Type B pancreatic cell (in vitro differentiated cells): Measurements from ENCODE around the gene B3GALT4. TPM values are rescaled to one million over a fixed set of nuclear protein-coding genes. Genes with fewer than 3 reads are reported as not detected.
"Not testable (repeated sequence)": the region's sequence is repeated elsewhere in the genome, so short reads cannot be mapped to it uniquely, and the experiment has no call there.

Source experiments
- DNase-seq: peaks from one replicate; pipeline ENCODE4 v3.0.0; 2021; ENCODE audit warnings: mixed read lengths; ENCODE audit not compliant: unreplicated experiment; ENCODE audit errors: extremely low spot score
- H3K27ac Mint-ChIP-seq: 2 replicates; pipeline ENCODE4 v1.8.0; 2021; ENCODE audit warnings: mild to moderate bottlenecking, mixed read lengths
- H3K27me3 Mint-ChIP-seq: 2 replicates; pipeline ENCODE4 v1.8.0; 2021; ENCODE audit warnings: mixed read lengths
- H3K36me3 Mint-ChIP-seq: 2 replicates; pipeline ENCODE4 v1.8.0; 2021; ENCODE audit warnings: mixed read lengths
- H3K4me1 Mint-ChIP-seq: one replicate; pipeline ENCODE4 v1.8.0; 2021; ENCODE audit warnings: mixed read lengths; ENCODE audit not compliant: unreplicated experiment
- H3K4me3 Mint-ChIP-seq: 2 replicates; pipeline ENCODE4 v1.8.0; 2021; ENCODE audit warnings: mild to moderate bottlenecking, mixed read lengths
- H3K9me3 Mint-ChIP-seq: 2 replicates; pipeline ENCODE4 v1.8.0; 2021; ENCODE audit warnings: mixed read lengths
- CTCF ChIP-seq: fragments of 200-600 bp; sonication (generic); conservative IDR thresholded peaks from 2 replicates; pipeline ENCODE4 v1.5.0; 2021; ENCODE audit warnings: antibody characterized with exemption, mild to moderate bottlenecking
- total RNA-seq: library from RNA; stranded (reverse); gene quantifications from 2 replicates; pipeline ENCODE4 v1.2.1, GENCODE V29; 2021; ENCODE audit warnings: low replicate concordance

The B3GALT4 gene
- total RNA-seq, 1 donor from 2014 or later: 10.1 TPM

GRCh38 chr6:33272275-33273128 is 4.4 kb upstream of the B3GALT4 start:
- peaks cover 46% of the 10 kb centered on the region for H3K4me1 Mint-ChIP-seq
- H3K9me3 Mint-ChIP-seq: no peaks in the 10 kb centered on the region
- peak overlapping the region; percentile 98 for H3K4me3 Mint-ChIP-seq
- no peaks in the 10 kb centered on the region for H3K27me3 Mint-ChIP-seq
- H3K27ac Mint-ChIP-seq: peak overlapping the region; percentile 100
- peaks cover 39% of the 10 kb centered on the region for H3K36me3 Mint-ChIP-seq
- TF ChIP-seq CTCF: no peak
- no peak for DNase-seq

DNA sequence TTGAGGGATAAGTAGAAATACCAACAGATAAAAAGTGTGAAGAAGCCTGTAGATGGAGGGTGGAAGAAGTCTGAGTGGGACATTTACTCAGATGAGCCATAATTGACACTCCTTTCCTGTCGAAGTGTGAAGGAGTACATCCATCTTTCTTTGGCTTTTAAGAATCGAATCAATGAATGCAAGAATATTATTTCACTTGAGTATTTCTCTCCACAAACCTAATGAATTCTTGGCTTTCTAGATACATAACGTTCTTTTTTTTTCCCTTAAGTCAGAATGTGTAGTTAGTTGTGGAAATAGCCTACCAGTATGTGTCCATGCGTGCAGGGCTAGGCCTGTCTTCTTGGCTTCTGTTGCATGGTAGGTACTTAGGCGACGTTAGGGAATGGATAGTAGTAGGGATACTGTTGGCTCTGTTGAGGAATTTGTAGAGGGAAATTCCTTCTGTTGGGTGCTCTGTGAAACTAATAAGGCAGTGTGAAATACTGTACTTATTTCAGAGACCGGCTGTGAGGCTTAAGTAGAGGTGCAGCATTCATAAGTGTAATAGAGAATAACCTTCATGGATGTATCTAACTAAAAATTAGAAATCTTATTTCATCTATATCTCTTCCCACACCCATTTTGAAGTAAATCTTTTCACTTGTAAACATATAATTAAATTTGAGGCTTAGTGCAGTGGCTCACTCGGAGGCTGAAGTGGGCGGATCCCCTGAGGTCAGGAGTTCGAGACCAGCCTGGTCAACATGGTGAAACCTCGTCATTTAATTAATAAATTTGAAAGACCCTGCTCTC is 3.6 kb upstream of the B3GALT4 start:
- no peaks in the 10 kb centered on the region for H3K9me3 Mint-ChIP-seq
- peak overlapping the region; percentile 98 for H3K4me3 Mint-ChIP-seq
- DNase-seq: no peak
- TF ChIP-seq CTCF: no peak
- H3K27ac Mint-ChIP-seq: peak overlapping the region; percentile 100
- no peaks in the 10 kb centered on the region for H3K27me3 Mint-ChIP-seq
- H3K4me1 Mint-ChIP-seq: peaks cover 46% of the 10 kb centered on the region
- H3K36me3 Mint-ChIP-seq: peaks cover 35% of the 10 kb centered on the region

DNA sequence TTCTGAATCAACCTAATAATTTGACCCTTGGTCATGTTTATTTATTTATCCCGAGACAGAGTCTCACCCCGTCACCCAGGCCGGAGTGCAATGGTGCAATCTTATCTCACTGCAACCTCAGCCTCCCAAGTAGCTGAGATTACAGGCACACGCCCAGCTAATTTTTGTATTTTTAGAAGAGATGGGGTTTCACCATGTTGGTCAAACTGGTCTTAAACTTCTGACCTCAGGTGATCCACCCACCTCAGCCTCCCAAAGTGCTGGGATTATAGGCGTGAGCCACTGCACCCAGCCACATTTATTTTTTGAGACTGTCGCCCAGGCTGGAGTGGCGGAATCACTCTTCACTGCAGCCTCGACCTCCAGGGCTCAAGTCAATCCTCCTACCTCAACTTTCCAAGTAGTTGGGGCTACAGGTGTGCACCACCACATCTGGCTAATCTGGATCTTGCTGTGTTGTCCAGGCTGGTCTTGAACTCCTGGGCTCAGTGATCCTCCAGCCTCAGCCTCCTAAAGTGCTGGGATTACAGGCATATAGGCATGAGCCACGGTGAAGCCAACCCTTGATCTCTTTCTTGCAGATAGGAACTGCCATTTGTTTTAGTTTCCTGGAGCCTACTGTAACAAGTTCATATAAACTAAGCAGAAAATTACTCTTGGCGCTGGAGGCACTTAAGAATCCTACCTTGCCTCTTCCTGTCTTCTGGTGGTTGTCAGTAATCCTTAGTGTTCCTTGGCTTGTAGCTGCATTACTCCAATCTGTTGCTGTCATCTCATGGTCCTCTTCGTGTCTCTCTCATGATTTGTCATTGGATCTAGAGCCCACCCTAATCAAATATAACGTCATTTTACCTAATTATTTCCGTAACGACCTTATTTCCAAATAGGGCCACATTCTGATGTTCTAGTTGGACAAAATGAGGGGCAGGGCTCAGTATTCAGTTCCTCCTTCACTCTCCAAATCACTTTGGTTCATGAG is 2.7 kb upstream of the B3GALT4 start:
- Mint-ChIP-seq H3K27me3 (no peaks in the 10 kb centered on the region), H3K27ac (peak overlapping the region; percentile 100), H3K4me1 (peaks cover 46% of the 10 kb centered on the region), H3K9me3 (no peaks in the 10 kb centered on the region), H3K36me3 (peaks cover 35% of the 10 kb centered on the region), H3K4me3 (peak overlapping the region; percentile 98)
- no peak for TF ChIP-seq CTCF
- no peak for DNase-seq

DNA sequence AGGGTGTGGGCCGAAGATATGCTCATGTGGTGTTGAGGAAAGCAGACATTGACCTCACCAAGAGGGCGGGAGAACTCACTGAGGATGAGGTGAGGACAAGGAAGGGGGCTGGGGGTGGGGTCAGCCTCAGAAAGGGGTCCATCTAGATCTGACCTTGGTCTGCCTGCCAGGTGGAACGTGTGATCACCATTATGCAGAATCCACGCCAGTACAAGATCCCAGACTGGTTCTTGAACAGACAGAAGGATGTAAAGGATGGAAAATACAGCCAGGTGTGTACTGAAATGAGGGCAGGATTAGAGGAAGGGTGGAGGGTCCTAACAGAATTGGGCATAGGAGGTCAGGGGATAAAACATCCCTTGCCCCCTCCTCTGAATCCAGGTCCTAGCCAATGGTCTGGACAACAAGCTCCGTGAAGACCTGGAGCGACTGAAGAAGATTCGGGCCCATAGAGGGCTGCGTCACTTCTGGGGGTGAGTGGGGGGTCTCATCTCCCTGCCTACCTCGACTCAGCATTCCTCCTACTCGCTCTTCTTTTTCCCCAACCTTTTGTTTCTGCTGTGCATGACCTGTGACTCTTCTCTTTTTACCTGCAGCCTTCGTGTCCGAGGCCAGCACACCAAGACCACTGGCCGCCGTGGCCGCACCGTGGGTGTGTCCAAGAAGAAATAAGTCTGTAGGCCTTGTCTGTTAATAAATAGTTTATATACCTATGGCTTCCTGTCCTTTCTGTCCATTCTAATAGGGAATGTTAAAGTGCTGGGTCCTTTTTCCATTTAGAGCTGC is 935 bp upstream of the B3GALT4 start:
- H3K9me3 Mint-ChIP-seq, DNase-seq, H3K27me3 Mint-ChIP-seq: not testable (repeated sequence)
- Mint-ChIP-seq H3K36me3 (peaks cover 35% of the 10 kb centered on the region), H3K4me3 (peak overlapping the region; percentile 91), H3K27ac (peak overlapping the region; percentile 100), H3K4me1 (peaks cover 41% of the 10 kb centered on the region)

DNA sequence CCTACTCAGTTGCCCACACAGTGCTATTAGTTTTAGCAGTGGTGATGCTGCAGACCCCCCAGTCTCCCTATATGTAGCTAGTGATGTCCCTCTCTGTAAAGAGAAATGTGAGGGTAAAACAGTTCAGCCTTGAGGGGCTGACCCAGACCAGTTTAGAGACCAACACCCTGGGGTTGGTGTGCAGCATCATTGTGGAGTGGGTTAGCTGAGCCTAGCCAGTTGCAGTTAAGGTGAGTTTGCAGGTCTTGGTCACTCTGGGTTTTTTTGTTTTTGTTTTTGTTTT is 401 bp upstream of the B3GALT4 start:
- Mint-ChIP-seq H3K27ac (peak overlapping the region; percentile 100), H3K9me3 (no peaks in the 10 kb centered on the region), H3K27me3 (no peaks in the 10 kb centered on the region), H3K4me1 (peaks cover 36% of the 10 kb centered on the region), H3K4me3 (peak overlapping the region; percentile 91), H3K36me3 (peaks cover 35% of the 10 kb centered on the region)
- no peak for TF ChIP-seq CTCF
- DNase-seq: no peak
